HL-60 (cell line): ENCODE results near the gene ABCC4.

Source experiments
- CTCF ChIP-seq: IDR thresholded peaks from one replicate; pipeline ENCODE4 v1.5.1; 2011; ENCODE audit warnings: low read length, control low read depth, inconsistent platforms; ENCODE audit not compliant: insufficient read depth
- POLR2AphosphoS5 ChIP-seq: IDR thresholded peaks from 2 replicates; pipeline ENCODE4 v1.6.1; 2012; ENCODE audit warnings: low read depth
- TF ChIP-seq, protein P1 (sequence below): IDR thresholded peaks from 2 replicates; pipeline ENCODE4 v1.6.1; 2012; ENCODE audit warnings: low read depth; ENCODE audit not compliant: insufficient replicate concordance

- TF ChIP-seq CTCF = no peak
- TF ChIP-seq, protein P1, sequence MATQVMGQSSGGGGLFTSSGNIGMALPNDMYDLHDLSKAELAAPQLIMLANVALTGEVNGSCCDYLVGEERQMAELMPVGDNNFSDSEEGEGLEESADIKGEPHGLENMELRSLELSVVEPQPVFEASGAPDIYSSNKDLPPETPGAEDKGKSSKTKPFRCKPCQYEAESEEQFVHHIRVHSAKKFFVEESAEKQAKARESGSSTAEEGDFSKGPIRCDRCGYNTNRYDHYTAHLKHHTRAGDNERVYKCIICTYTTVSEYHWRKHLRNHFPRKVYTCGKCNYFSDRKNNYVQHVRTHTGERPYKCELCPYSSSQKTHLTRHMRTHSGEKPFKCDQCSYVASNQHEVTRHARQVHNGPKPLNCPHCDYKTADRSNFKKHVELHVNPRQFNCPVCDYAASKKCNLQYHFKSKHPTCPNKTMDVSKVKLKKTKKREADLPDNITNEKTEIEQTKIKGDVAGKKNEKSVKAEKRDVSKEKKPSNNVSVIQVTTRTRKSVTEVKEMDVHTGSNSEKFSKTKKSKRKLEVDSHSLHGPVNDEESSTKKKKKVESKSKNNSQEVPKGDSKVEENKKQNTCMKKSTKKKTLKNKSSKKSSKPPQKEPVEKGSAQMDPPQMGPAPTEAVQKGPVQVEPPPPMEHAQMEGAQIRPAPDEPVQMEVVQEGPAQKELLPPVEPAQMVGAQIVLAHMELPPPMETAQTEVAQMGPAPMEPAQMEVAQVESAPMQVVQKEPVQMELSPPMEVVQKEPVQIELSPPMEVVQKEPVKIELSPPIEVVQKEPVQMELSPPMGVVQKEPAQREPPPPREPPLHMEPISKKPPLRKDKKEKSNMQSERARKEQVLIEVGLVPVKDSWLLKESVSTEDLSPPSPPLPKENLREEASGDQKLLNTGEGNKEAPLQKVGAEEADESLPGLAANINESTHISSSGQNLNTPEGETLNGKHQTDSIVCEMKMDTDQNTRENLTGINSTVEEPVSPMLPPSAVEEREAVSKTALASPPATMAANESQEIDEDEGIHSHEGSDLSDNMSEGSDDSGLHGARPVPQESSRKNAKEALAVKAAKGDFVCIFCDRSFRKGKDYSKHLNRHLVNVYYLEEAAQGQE = no peak
- TF ChIP-seq POLR2AphosphoS5 = no peak
These were observed 37.7 kb upstream of the ABCC4 start for GRCh38 chr13:95338905-95339304.
